ENCODE data around the gene ZNF280B.
"Not testable (repeated sequence)": the region's sequence is repeated elsewhere in the genome, so short reads cannot be mapped to it uniquely, and the experiment has no call there.

ZNF280B gene

GRCh38 chr22:22478470-22478869 is 30.1 kb downstream of the ZNF280B start:
- H3K79me2 ChIP-seq (ENCODE audit: insufficient read depth, low read depth), result no peaks in the 10 kb centered on the region
- no peak overlapping the region for H3K4me2 ChIP-seq
- H3K4me3 ChIP-seq (IDR thresholded peaks at IDR 0.05; ENCODE audit: insufficient read depth, low read depth, low read length), result no peak overlapping the region
- no peak overlapping the region for H3K27ac ChIP-seq
- no peaks in the 10 kb centered on the region for H3K4me1 ChIP-seq (ENCODE audit: low read depth, poor library complexity, severe bottlenecking)
- no peak overlapping the region for H2AFZ ChIP-seq (ENCODE audit: low read depth)
- no peak for TF ChIP-seq CTCF (conservative IDR thresholded peaks at IDR 0.05; ENCODE audit: low read depth, low read length)
- H3K27me3 ChIP-seq (ENCODE audit: insufficient read depth, low read depth), result no peaks in the 10 kb centered on the region
- H4K20me1 ChIP-seq (ENCODE audit: insufficient read depth), result no peaks in the 10 kb centered on the region
- no peaks in the 10 kb centered on the region for H3K36me3 ChIP-seq (ENCODE audit: insufficient read depth)
- no peak overlapping the region for H3K9ac ChIP-seq

- Histone ChIP-seq H3K4me2 (no peak overlapping the region), H3K9ac (no peak overlapping the region), H3K27ac (no peak overlapping the region), H4K20me1 (ENCODE audit: insufficient read depth) (no peaks in the 10 kb centered on the region), H3K4me3 (IDR thresholded peaks at IDR 0.05; ENCODE audit: insufficient read depth, low read depth, low read length) (no peak overlapping the region), H3K36me3 (ENCODE audit: insufficient read depth) (no peaks in the 10 kb centered on the region), H3K27me3 (ENCODE audit: insufficient read depth, low read depth) (no peaks in the 10 kb centered on the region), H3K4me1 (ENCODE audit: low read depth, poor library complexity, severe bottlenecking) (no peaks in the 10 kb centered on the region), H3K79me2 (ENCODE audit: insufficient read depth, low read depth) (no peaks in the 10 kb centered on the region), H2AFZ (ENCODE audit: low read depth) (no peak overlapping the region)
- TF ChIP-seq CTCF (conservative IDR thresholded peaks at IDR 0.05; ENCODE audit: low read depth, low read length), result no peak
These were observed 33.8 kb downstream of the ZNF280B start for GRCh38 chr22:22474733-22475132.

- H3K27ac ChIP-seq; H2AFZ ChIP-seq (ENCODE audit: low read depth); H3K27me3 ChIP-seq (ENCODE audit: insufficient read depth, low read depth); H3K79me2 ChIP-seq (ENCODE audit: insufficient read depth, low read depth); H3K4me3 ChIP-seq (IDR thresholded peaks at IDR 0.05; ENCODE audit: insufficient read depth, low read depth, low read length); H3K36me3 ChIP-seq (ENCODE audit: insufficient read depth); H4K20me1 ChIP-seq (ENCODE audit: insufficient read depth); H3K4me2 ChIP-seq; H3K4me1 ChIP-seq (ENCODE audit: low read depth, poor library complexity, severe bottlenecking); H3K9ac ChIP-seq: not testable (repeated sequence)
These were observed 37.4 kb downstream of the ZNF280B start for GRCh38 chr22:22471104-22471503.

- Histone ChIP-seq H4K20me1 (ENCODE audit: insufficient read depth) (no peaks in the 10 kb centered on the region), H3K27ac (no peak overlapping the region), H3K4me2 (no peak overlapping the region), H2AFZ (ENCODE audit: low read depth) (no peak overlapping the region), H3K9ac (no peak overlapping the region), H3K27me3 (ENCODE audit: insufficient read depth, low read depth) (no peaks in the 10 kb centered on the region), H3K36me3 (ENCODE audit: insufficient read depth) (no peaks in the 10 kb centered on the region), H3K4me1 (ENCODE audit: low read depth, poor library complexity, severe bottlenecking) (no peaks in the 10 kb centered on the region), H3K79me2 (ENCODE audit: insufficient read depth, low read depth) (no peaks in the 10 kb centered on the region), H3K4me3 (IDR thresholded peaks at IDR 0.05; ENCODE audit: insufficient read depth, low read depth, low read length) (no peak overlapping the region)
- no peak for TF ChIP-seq CTCF (conservative IDR thresholded peaks at IDR 0.05; ENCODE audit: low read depth, low read length)
These were observed 39.0 kb downstream of the ZNF280B start for GRCh38 chr22:22469527-22469926.

GRCh38 chr22:22468794-22469469 is 39.6 kb downstream of the ZNF280B start:
- not testable (repeated sequence) for H3K4me1 ChIP-seq (ENCODE audit: low read depth, poor library complexity, severe bottlenecking); H3K27ac ChIP-seq; H3K27me3 ChIP-seq (ENCODE audit: insufficient read depth, low read depth); H3K4me2 ChIP-seq; H3K9ac ChIP-seq; H4K20me1 ChIP-seq (ENCODE audit: insufficient read depth); H3K36me3 ChIP-seq (ENCODE audit: insufficient read depth); H3K4me3 ChIP-seq (IDR thresholded peaks at IDR 0.05; ENCODE audit: insufficient read depth, low read depth, low read length); H3K79me2 ChIP-seq (ENCODE audit: insufficient read depth, low read depth); H2AFZ ChIP-seq (ENCODE audit: low read depth)

Data from KMS-11 (cell line).